Subcutaneous abdominal adipose tissue (tissue), 5 donors: ENCODE data around the gene TMEM143.
"Not testable (repeated sequence)": the region's sequence is repeated elsewhere in the genome, so short reads cannot be mapped to it uniquely, and the experiment has no call there.

Experiments used
- H3K27ac ChIP-seq: one replicate; pipeline ENCODE4 v1.7.0; 2013; ENCODE audit warnings: low read depth, mild to moderate bottlenecking, inconsistent platforms, low read length, moderate library complexity
- H3K27me3 ChIP-seq, 5 donors: one replicate each; pipeline ENCODE4 v1.7.0; 2013; ENCODE audit warnings: low read length in 5 of 5, inconsistent platforms in 1 of 5; ENCODE audit not compliant: control insufficient read depth in 5 of 5, insufficient read depth in 4 of 5
- H3K36me3 ChIP-seq, 5 donors: one replicate each; pipeline ENCODE4 v1.7.0; 2013; ENCODE audit warnings: low read length in 5 of 5; ENCODE audit not compliant: control insufficient read depth in 5 of 5, insufficient read depth in 5 of 5
- H3K4me1 ChIP-seq, 5 donors: one replicate each; pipeline ENCODE4 v1.7.0; 2013; ENCODE audit warnings: low read length in 5 of 5, mild to moderate bottlenecking in 3 of 5, moderate library complexity in 1 of 5; ENCODE audit not compliant: control insufficient read depth in 5 of 5, insufficient read depth in 5 of 5
- H3K4me3 ChIP-seq, 5 donors: one replicate each; pipeline ENCODE4 v1.7.0; 2013; ENCODE audit warnings: low read length in 5 of 5, low read depth in 1 of 5
- H3K9ac ChIP-seq, 5 donors: one replicate each; pipeline ENCODE4 v1.7.0; 2013; ENCODE audit warnings: low read length in 5 of 5, mild to moderate bottlenecking in 4 of 5, moderate library complexity in 3 of 5
- H3K9me3 ChIP-seq, 5 donors: one replicate each; pipeline ENCODE4 v1.7.0; 2013; ENCODE audit warnings: low read length in 5 of 5; ENCODE audit not compliant: control insufficient read depth in 5 of 5
- donor health status: healthy.
- donor health status: healthy.
- donor health status: healthy.
- donor health status: healthy.
- donor health status: healthy.

The TMEM143 gene

GRCh38 chr19:48301886-48302599, 61.7 kb downstream of the TMEM143 start:
- no peaks in the 10 kb centered on the region for H3K36me3 ChIP-seq

DNA sequence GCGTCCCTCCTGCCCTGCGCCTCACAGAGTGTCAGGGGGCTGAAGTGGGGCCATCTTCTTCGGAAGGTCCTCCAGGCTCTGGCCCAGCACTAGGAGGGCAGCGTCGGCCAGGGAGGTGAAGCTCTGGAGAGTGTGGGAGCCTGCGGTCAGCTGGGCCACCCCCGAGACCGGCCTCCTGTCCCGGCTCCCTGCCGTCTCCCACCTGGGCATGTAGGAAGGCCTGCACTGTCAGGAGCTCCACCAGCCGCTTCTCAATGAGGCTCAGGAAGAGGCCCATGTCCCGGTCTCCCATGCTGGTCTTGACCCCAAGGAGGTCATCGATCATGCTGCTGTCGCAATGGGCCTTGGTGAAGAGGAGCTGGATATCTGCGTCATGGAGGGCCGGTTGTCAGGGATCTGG, 65.8 kb downstream of the TMEM143 start:
- no peaks in the 10 kb centered on the region for H3K9me3 ChIP-seq
- H3K9ac ChIP-seq: no peak overlapping the region
- peaks cover under 1 to 6% (median 3%) of the 10 kb centered on the region in 5 donors for H3K27me3 ChIP-seq
- H3K4me1 ChIP-seq: no peaks in the 10 kb centered on the region
- no peak overlapping the region for H3K4me3 ChIP-seq
- H3K27ac ChIP-seq: no peak overlapping the region
- H3K36me3 ChIP-seq: no peaks in the 10 kb centered on the region

More at GRCh38 chr19:48301886-48302599, 61.7 kb downstream of the TMEM143 start:
- Histone ChIP-seq H3K9ac (no peak overlapping the region), H3K27ac (no peak overlapping the region), H3K4me1 (no peaks in the 10 kb centered on the region), H3K4me3 (no peak overlapping the region), H3K9me3 (no peaks in the 10 kb centered on the region), H3K27me3 (peaks cover 0 to 6% (median 0%) of the 10 kb centered on the region in 5 donors)

GRCh38 chr19:48296963-48297734, 66.6 kb downstream of the TMEM143 start:
- Histone ChIP-seq H3K36me3 (no peaks in the 10 kb centered on the region), H3K27ac (no peak overlapping the region), H3K4me1 (no peaks in the 10 kb centered on the region), H3K9me3 (no peaks in the 10 kb centered on the region), H3K4me3 (no peak overlapping the region), H3K9ac (no peak overlapping the region), H3K27me3 (peaks cover 0 to 6% (median 3%) of the 10 kb centered on the region in 5 donors)

- Histone ChIP-seq H3K27me3 (peaks cover 0 to 8% (median 5%) of the 10 kb centered on the region in 5 donors), H3K36me3 (no peaks in the 10 kb centered on the region), H3K9me3 (no peaks in the 10 kb centered on the region)
These were observed 68.3 kb downstream of the TMEM143 start for GRCh38 chr19:48295458-48295857.

GRCh38 chr19:48292798-48293197, 70.9 kb downstream of the TMEM143 start:
- peaks cover 0 to 15% (median 13%) of the 10 kb centered on the region in 5 donors for H3K4me1 ChIP-seq
- no peak overlapping the region for H3K4me3 ChIP-seq
- no peaks in the 10 kb centered on the region for H3K9me3 ChIP-seq
- H3K27me3 ChIP-seq: peaks cover 0 to 8% (median 5%) of the 10 kb centered on the region in 5 donors
- no peaks in the 10 kb centered on the region for H3K36me3 ChIP-seq
- H3K9ac ChIP-seq: no peak overlapping the region
- no peak overlapping the region for H3K27ac ChIP-seq

More at GRCh38 chr19:48295458-48295857, 68.3 kb downstream of the TMEM143 start:
- Histone ChIP-seq H3K9ac (no peak overlapping the region), H3K4me3 (no peak overlapping the region), H3K27ac (no peak overlapping the region), H3K4me1 (peaks cover 0 to 10% (median 10%) of the 10 kb centered on the region in 5 donors)

DNA sequence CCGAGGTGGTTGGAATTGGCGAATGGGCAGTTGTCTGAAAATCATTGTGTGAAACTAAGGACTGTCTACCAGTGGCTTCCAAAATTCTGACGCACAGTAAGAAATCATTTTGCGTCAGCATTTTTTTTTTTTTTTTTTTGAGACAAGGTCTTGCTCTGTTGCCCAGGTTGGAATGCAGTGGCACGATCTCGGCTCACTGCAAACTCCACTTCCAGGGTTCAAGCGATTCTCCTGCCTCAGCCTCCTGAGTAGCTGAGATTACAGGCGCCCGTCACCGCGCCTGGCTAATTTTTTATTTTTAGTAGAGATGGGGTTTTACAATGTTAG, 72.3 kb downstream of the TMEM143 start:
- H3K9me3 ChIP-seq: not testable (repeated sequence)
- H3K4me3 ChIP-seq: peak overlapping the region in 1 of 5 donors; percentile 63

DNA sequence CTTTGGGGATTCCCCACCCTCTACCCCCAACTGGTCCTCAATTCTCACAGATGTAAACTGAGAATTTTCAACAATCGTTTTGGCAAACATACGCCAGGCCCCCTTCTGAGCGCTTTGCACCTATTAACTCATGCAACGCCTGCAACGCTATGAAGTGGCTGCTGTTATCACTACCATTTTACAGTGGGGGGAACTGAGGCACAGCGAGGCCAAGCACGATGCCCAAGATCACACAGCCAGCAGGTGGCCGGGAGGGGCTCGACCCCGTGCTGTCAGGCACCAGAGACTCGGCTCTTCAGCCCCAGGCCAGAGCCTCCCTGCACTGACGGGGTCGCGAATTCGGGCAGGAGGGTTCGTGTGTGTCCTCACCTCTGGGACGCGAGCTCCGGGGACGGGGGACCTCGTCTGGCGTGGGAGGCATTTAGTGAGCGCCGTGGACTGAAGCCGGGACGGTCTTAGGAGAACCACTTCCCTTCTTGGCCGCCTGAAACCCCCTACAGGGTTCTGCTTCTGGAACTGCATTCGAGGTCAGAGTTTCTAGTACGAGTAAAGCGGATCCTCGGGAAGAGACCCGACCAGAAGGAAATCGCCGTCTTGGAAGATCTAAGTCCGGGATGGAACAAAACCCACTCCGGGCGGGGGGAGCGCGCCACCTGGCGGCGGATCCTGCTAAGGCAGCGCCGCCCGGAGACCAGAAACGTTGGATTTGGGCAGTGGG, 72.8 kb downstream of the TMEM143 start:
- Histone ChIP-seq H3K27me3 (peaks cover 0 to 8% (median 5%) of the 10 kb centered on the region in 5 donors), H3K27ac (no peak overlapping the region), H3K4me3 (peak overlapping the region; percentile 51 to 70 (median 63)), H3K4me1 (peaks cover 4 to 15% (median 13%) of the 10 kb centered on the region in 5 donors), H3K9me3 (peaks cover 0 to 10% (median 3%) of the 10 kb centered on the region in 5 donors), H3K9ac (peak overlapping the region in 4 of 5 donors; percentile 7 to 62 (median 36)), H3K36me3 (peaks cover 0 to 5% (median 0%) of the 10 kb centered on the region in 5 donors)

More for the DNA sequence above, 72.3 kb downstream of the TMEM143 start:
- not testable (repeated sequence) for H3K9ac ChIP-seq, H3K27ac ChIP-seq, H3K27me3 ChIP-seq, H3K36me3 ChIP-seq
- peaks cover 0 to 15% (median 13%) of the 10 kb centered on the region in 5 donors for H3K4me1 ChIP-seq

GRCh38 chr19:48290401-48290770, 73.4 kb downstream of the TMEM143 start:
- H3K27me3 ChIP-seq: peaks cover 0 to 4% (median 2%) of the 10 kb centered on the region in 5 donors
- peaks cover 4 to 15% (median 13%) of the 10 kb centered on the region in 5 donors for H3K4me1 ChIP-seq
- no peak overlapping the region for H3K27ac ChIP-seq
- H3K36me3 ChIP-seq: peaks cover 0 to 9% (median 0%) of the 10 kb centered on the region in 5 donors
- H3K4me3 ChIP-seq: peak overlapping the region in 4 of 5 donors; percentile 22 to 66 (median 28)
- H3K9me3 ChIP-seq: peaks cover 0 to 10% (median 3%) of the 10 kb centered on the region in 5 donors
- H3K9ac ChIP-seq: no peak overlapping the region

DNA sequence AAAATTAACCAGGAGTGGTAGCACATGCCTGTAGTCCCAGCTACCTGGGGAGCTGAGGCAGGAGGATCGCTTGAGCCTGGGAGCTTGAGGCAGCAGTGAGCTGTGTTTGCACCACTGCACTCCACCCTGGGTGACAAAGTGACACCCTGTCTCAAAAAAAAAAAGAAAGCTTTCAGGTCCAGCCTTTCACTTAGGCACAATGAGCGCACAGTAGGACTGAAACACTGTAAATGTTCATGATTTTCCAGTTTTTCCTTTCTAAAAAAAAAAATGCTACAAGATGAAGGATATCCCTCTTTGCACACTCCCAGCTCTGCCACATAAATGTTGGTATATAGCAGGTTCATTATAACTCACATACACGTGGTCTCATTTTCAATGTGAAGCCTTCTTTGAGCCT, 76.0 kb downstream of the TMEM143 start:
- peaks cover 0 to 17% (median 3%) of the 10 kb centered on the region in 5 donors for H3K36me3 ChIP-seq
- peaks cover 0 to 16% (median 9%) of the 10 kb centered on the region in 5 donors for H3K9me3 ChIP-seq
- H3K4me3 ChIP-seq: no peak overlapping the region
- no peak overlapping the region for H3K9ac ChIP-seq
- no peak overlapping the region for H3K27ac ChIP-seq
- peaks cover 0 to 4% (median 0%) of the 10 kb centered on the region in 5 donors for H3K27me3 ChIP-seq
- H3K4me1 ChIP-seq: peaks cover 4 to 15% (median 13%) of the 10 kb centered on the region in 5 donors
